ENCODE data around the gene EPHB1.

The EPHB1 gene

GRCh38 chr3:134883697-134884385 is 88.8 kb downstream of the EPHB1 start:
- no peak for DNase-seq (ENCODE audit: low spot score)

GRCh38 chr3:134885877-134886621 is 91.0 kb downstream of the EPHB1 start:
- no peak for DNase-seq (ENCODE audit: low spot score)

GRCh38 chr3:134886991-134887390 is 91.9 kb downstream of the EPHB1 start:
- DNase-seq (ENCODE audit: low spot score), result no peak

GRCh38 chr3:134887536-134887935 is 92.5 kb downstream of the EPHB1 start:
- DNase-seq (ENCODE audit: low spot score), result no peak

- DNase-seq (ENCODE audit: low spot score), result no peak
Observed at GRCh38 chr3:134892326-134892725, 97.3 kb downstream of the EPHB1 start.

- DNase-seq (ENCODE audit: low spot score), result no peak
Observed at GRCh38 chr3:134892761-134893160, 97.7 kb downstream of the EPHB1 start.

- no peak for DNase-seq (ENCODE audit: low spot score)
Observed at GRCh38 chr3:134894533-134894932, 99.5 kb downstream of the EPHB1 start.

GRCh38 chr3:134895181-134895580 is 100.1 kb downstream of the EPHB1 start:
- DNase-seq (ENCODE audit: low spot score), result no peak

GRCh38 chr3:134896141-134896540 is 101.1 kb downstream of the EPHB1 start:
- DNase-seq (ENCODE audit: low spot score), result no peak

- no peak for DNase-seq (ENCODE audit: low spot score)
Observed at GRCh38 chr3:134896696-134897095, 101.6 kb downstream of the EPHB1 start.

- DNase-seq (ENCODE audit: low spot score), result no peak
Observed at GRCh38 chr3:134897391-134898141, 102.5 kb downstream of the EPHB1 start.

GRCh38 chr3:134898181-134898754 is 103.2 kb downstream of the EPHB1 start:
- no peak for DNase-seq (ENCODE audit: low spot score)

- DNase-seq (ENCODE audit: low spot score), result no peak
Observed at GRCh38 chr3:134899786-134900185, 104.7 kb downstream of the EPHB1 start.

GRCh38 chr3:134900482-134900881 is 105.4 kb downstream of the EPHB1 start:
- no peak for DNase-seq (ENCODE audit: low spot score)

- no peak for DNase-seq (ENCODE audit: low spot score)
Observed at GRCh38 chr3:134901461-134901860, 106.4 kb downstream of the EPHB1 start.

- no peak for DNase-seq (ENCODE audit: low spot score)
Observed at GRCh38 chr3:134903837-134904236, 108.8 kb downstream of the EPHB1 start.

GRCh38 chr3:134904241-134904771 is 109.2 kb downstream of the EPHB1 start:
- no peak for DNase-seq (ENCODE audit: low spot score)

GRCh38 chr3:134904776-134905646 is 110.0 kb downstream of the EPHB1 start:
- DNase-seq (ENCODE audit: low spot score), result no peak

GRCh38 chr3:134905647-134905935 is 110.5 kb downstream of the EPHB1 start:
- DNase-seq (ENCODE audit: low spot score), result no peak

- DNase-seq (ENCODE audit: low spot score), result no peak
Observed at GRCh38 chr3:134908271-134908670, 113.2 kb downstream of the EPHB1 start.

GRCh38 chr3:134910026-134910425 is 115.0 kb downstream of the EPHB1 start:
- DNase-seq (ENCODE audit: low spot score), result no peak
